HEK293 (cell line): ENCODE data around the gene KCNG3.

Source experiments
- CTCF ChIA-PET: fragments of 350-600 bp; formaldehyde crosslinking; extraction: SDS; loops from one replicate; lab custom pipeline; 2021; ENCODE audit warnings: antibody characterized with exemption; lab: Yijun Ruan, JAX
- POLR2A ChIA-PET: fragments of 300-600 bp; formaldehyde crosslinking; extraction: SDS; loops from one replicate; lab custom pipeline; 2020; ENCODE audit warnings: antibody characterized with exemption, inconsistent platforms; lab: Yijun Ruan, JAX
- H3K27ac ChIP-seq: fragments of 200-500 bp; sonication (Bioruptor generic); 2 replicates; pipeline ENCODE4 v1.5.1; 2014; ENCODE audit warnings: low read depth, low read length, control low read depth, inconsistent platforms; ENCODE audit errors: extremely low read depth
- H3K36me3 ChIP-seq, 2 experiments: fragments of 200-500 bp in 1 of 2; sonication (Bioruptor generic) in 1 of 2; 1 replicate in 1 of 2; 2 replicates in 1 of 2; pipeline ENCODE4 v1.5.1; 2014 to 2017; ENCODE audit warnings: inconsistent platforms in 2 of 2, low read length in 2 of 2; ENCODE audit not compliant: control insufficient read depth in 2 of 2, insufficient read depth in 1 of 2
- H3K4me1 ChIP-seq: fragments of 200-500 bp; sonication (Bioruptor generic); 2 replicates; pipeline ENCODE4 v1.5.1; 2014; ENCODE audit warnings: mild to moderate bottlenecking, low read length, inconsistent platforms; ENCODE audit not compliant: control insufficient read depth, insufficient read depth
- H3K4me3 ChIP-seq: 2 replicates; pipeline ENCODE4 v1.5.1; 2011; ENCODE audit warnings: low read depth, mild to moderate bottlenecking, control low read depth, low read length, moderate library complexity
- H3K9me3 ChIP-seq: fragments of 200-500 bp; sonication (Bioruptor generic); 2 replicates; pipeline ENCODE4 v1.5.1; 2014; ENCODE audit warnings: low read depth, low read length, inconsistent platforms; ENCODE audit not compliant: control insufficient read depth, insufficient read depth
- PATZ1 ChIP-seq: fragments of 450-650 bp; formaldehyde crosslinking; IDR thresholded peaks from 2 replicates; pipeline ENCODE4 v1.5.1; 2016; ENCODE audit warnings: missing biosample characterization, missing genetic modification characterization
- PRDM1 ChIP-seq: fragments of 450-650 bp; formaldehyde crosslinking; IDR thresholded peaks from 2 replicates; pipeline ENCODE4; 2016; ENCODE audit warnings: missing biosample characterization, missing genetic modification characterization
- SCRT2 ChIP-seq: fragments of 450-650 bp; formaldehyde crosslinking; IDR thresholded peaks from 2 replicates; pipeline ENCODE4 v1.5.1; 2016; ENCODE audit warnings: missing biosample characterization, missing genetic modification characterization
- ZEB2 ChIP-seq: fragments of 450-650 bp; formaldehyde crosslinking; IDR thresholded peaks from 2 replicates; pipeline ENCODE4 v1.5.1; 2016; ENCODE audit warnings: missing biosample characterization, missing genetic modification characterization
- ZFHX2 ChIP-seq: fragments of 450-650 bp; formaldehyde crosslinking; conservative IDR thresholded peaks from 2 replicates; pipeline ENCODE4 v1.5.1; 2016; ENCODE audit warnings: missing biosample characterization, missing genetic modification characterization
- ZFP37 ChIP-seq: fragments of 450-650 bp; formaldehyde crosslinking; IDR thresholded peaks from 2 replicates; pipeline ENCODE4 v1.5.1; 2016; ENCODE audit warnings: missing biosample characterization, missing genetic modification characterization
- ZNF19 ChIP-seq: fragments of 450-650 bp; formaldehyde crosslinking; IDR thresholded peaks from 2 replicates; pipeline ENCODE4; 2016; ENCODE audit warnings: missing biosample characterization, missing genetic modification characterization, low read depth
- ZNF394 ChIP-seq: fragments of 450-650 bp; formaldehyde crosslinking; IDR thresholded peaks from 2 replicates; pipeline ENCODE4 v1.5.1; 2016; ENCODE audit warnings: missing biosample characterization, missing genetic modification characterization, mild to moderate bottlenecking, moderate library complexity, borderline replicate concordance
- ZNF426 ChIP-seq: fragments of 450-650 bp; formaldehyde crosslinking; IDR thresholded peaks from 2 replicates; pipeline ENCODE4 v1.5.1; 2017; ENCODE audit warnings: missing biosample characterization, missing genetic modification characterization, mild to moderate bottlenecking, inconsistent platforms, moderate library complexity
- ZNF555 ChIP-seq: fragments of 450-650 bp; formaldehyde crosslinking; conservative IDR thresholded peaks from 2 replicates; pipeline ENCODE4 v1.5.1; 2017; ENCODE audit warnings: missing biosample characterization, mild to moderate bottlenecking, missing genetic modification characterization, inconsistent platforms
- ZNF561 ChIP-seq: fragments of 450-650 bp; IDR thresholded peaks from 2 replicates; pipeline ENCODE4 v1.5.1; 2018; ENCODE audit warnings: missing biosample characterization, missing genetic modification characterization, borderline replicate concordance
- ZNF654 ChIP-seq: fragments of 450-650 bp; formaldehyde crosslinking; IDR thresholded peaks from 2 replicates; pipeline ENCODE4 v1.5.1; 2016; ENCODE audit warnings: low read depth, missing biosample characterization, missing genetic modification characterization
- ZNF785 ChIP-seq: fragments of 450-650 bp; formaldehyde crosslinking; IDR thresholded peaks from 2 replicates; pipeline ENCODE4 v1.5.1; 2016; ENCODE audit warnings: missing biosample characterization, missing genetic modification characterization
- TF ChIP-seq, protein P1 (sequence below): fragments of 450-650 bp; formaldehyde crosslinking; conservative IDR thresholded peaks from 2 replicates; pipeline ENCODE4 v1.5.1; 2016; ENCODE audit warnings: low read depth, missing biosample characterization, missing genetic modification characterization
- TF ChIP-seq, protein P2 (sequence below): fragments of 450-650 bp; formaldehyde crosslinking; conservative IDR thresholded peaks from 2 replicates; pipeline ENCODE4 v1.5.1; 2016; ENCODE audit warnings: low read depth, missing biosample characterization, missing genetic modification characterization
- TF ChIP-seq, protein P3 (sequence below): fragments of 450-650 bp; formaldehyde crosslinking; IDR thresholded peaks from 2 replicates; pipeline ENCODE4 v1.5.1; 2017; ENCODE audit warnings: missing biosample characterization, missing genetic modification characterization
- TF ChIP-seq, protein P4 (sequence below): fragments of 450-650 bp; formaldehyde crosslinking; IDR thresholded peaks from 2 replicates; pipeline ENCODE4 v1.5.1; 2017; ENCODE audit warnings: missing biosample characterization, missing genetic modification characterization

Gene KCNG3

GRCh38 chr2:42448163-42448562 lies 45.6 kb downstream of the KCNG3 start:
- ChIA-PET POLR2A (interaction anchor here (0.6 kb wide), 1 partner anchor 191 kb away, joined by 3 read pairs; no protein-coding TSS in a partner anchor), CTCF (no interaction called here)
- no peaks in the 10 kb centered on the region for H3K9me3 ChIP-seq
- TF ChIP-seq, protein P1, sequence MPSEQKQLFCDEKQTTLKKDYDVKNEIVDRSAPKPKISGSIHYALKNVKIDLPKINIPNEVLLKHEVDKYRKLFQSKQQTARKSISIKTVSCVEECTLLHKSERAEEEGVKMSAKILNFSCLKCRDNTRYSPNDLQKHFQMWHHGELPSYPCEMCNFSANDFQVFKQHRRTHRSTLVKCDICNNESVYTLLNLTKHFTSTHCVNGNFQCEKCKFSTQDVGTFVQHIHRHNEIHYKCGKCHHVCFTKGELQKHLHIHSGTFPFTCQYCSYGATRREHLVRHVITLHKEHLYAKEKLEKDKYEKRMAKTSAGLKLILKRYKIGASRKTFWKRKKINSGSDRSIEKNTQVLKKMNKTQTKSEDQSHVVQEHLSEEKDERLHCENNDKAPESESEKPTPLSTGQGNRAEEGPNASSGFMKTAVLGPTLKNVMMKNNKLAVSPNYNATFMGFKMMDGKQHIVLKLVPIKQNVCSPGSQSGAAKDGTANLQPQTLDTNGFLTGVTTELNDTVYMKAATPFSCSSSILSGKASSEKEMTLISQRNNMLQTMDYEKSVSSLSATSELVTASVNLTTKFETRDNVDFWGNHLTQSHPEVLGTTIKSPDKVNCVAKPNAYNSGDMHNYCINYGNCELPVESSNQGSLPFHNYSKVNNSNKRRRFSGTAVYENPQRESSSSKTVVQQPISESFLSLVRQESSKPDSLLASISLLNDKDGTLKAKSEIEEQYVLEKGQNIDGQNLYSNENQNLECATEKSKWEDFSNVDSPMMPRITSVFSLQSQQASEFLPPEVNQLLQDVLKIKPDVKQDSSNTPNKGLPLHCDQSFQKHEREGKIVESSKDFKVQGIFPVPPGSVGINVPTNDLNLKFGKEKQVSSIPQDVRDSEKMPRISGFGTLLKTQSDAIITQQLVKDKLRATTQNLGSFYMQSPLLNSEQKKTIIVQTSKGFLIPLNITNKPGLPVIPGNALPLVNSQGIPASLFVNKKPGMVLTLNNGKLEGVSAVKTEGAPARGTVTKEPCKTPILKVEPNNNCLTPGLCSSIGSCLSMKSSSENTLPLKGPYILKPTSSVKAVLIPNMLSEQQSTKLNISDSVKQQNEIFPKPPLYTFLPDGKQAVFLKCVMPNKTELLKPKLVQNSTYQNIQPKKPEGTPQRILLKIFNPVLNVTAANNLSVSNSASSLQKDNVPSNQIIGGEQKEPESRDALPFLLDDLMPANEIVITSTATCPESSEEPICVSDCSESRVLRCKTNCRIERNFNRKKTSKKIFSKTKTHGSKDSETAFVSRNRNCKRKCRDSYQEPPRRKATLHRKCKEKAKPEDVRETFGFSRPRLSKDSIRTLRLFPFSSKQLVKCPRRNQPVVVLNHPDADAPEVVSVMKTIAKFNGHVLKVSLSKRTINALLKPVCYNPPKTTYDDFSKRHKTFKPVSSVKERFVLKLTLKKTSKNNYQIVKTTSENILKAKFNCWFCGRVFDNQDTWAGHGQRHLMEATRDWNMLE (tag by site-specific recombination): peak; percentile 60
- TF ChIP-seq ZNF785 (tag by site-specific recombination) (no peak), ZNF555 (tag by site-specific recombination) (peak; percentile 25), ZNF394 (tag by site-specific recombination) (peak; percentile 56; the same call in 1 of the 2 replicates), ZNF19 (tag by site-specific recombination) (no peak), ZNF426 (tag by site-specific recombination) (peak; percentile 39)
- TF ChIP-seq, protein P2, sequence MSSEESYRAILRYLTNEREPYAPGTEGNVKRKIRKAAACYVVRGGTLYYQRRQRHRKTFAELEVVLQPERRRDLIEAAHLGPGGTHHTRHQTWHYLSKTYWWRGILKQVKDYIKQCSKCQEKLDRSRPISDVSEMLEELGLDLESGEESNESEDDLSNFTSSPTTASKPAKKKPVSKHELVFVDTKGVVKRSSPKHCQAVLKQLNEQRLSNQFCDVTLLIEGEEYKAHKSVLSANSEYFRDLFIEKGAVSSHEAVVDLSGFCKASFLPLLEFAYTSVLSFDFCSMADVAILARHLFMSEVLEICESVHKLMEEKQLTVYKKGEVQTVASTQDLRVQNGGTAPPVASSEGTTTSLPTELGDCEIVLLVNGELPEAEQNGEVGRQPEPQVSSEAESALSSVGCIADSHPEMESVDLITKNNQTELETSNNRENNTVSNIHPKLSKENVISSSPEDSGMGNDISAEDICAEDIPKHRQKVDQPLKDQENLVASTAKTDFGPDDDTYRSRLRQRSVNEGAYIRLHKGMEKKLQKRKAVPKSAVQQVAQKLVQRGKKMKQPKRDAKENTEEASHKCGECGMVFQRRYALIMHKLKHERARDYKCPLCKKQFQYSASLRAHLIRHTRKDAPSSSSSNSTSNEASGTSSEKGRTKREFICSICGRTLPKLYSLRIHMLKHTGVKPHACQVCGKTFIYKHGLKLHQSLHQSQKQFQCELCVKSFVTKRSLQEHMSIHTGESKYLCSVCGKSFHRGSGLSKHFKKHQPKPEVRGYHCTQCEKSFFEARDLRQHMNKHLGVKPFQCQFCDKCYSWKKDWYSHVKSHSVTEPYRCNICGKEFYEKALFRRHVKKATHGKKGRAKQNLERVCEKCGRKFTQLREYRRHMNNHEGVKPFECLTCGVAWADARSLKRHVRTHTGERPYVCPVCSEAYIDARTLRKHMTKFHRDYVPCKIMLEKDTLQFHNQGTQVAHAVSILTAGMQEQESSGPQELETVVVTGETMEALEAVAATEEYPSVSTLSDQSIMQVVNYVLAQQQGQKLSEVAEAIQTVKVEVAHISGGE (tag by site-specific recombination): peak; percentile 31; the same call in 1 of the 2 replicates
- no peak overlapping the region for H3K27ac ChIP-seq
- H3K36me3 ChIP-seq: no peaks in the 10 kb centered on the region
- H3K4me1 ChIP-seq: peaks cover 2% of the 10 kb centered on the region; the same call in 1 of the 2 replicates
- no peak overlapping the region for H3K4me3 ChIP-seq

DNA sequence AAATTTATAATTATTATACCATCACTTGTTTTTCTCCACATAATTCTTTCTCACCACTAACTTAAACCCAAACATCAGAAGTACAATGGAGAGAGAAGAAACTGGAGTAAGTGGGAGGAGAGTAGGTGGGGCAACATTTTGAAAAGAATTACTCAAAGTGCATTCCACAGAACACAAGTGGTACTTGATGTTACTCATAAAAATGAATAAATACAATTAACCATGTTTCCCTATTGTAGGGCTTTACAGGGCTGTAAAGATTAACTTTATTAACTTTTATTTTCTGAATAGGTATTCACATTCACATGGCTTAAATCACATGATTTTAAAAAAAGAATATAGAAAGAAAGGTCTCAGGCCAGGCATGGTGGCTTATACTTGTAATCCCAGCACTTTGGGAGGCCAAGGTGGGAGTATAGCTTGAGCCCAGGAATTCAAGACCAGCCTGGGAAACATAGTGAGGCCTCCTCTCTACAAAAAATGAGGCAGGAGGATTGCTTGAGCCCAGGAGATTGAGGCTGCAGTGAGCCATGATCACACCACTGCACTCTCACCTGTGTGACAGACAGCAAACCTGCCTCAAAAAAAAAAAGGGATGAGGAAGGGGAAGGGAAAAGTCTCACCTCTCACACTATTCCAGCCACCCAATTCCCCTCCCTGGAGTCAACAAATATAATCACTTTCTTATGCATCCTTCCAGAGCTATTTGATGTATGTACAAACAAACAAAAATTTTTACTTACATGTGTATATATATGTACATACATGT lies 47.1 kb downstream of the KCNG3 start:
- ChIA-PET CTCF (interaction anchor here (1.1 kb wide), 1 partner anchor 353 kb away, joined by 3 read pairs; no protein-coding TSS in a partner anchor), POLR2A (interaction anchor here (0.5 kb wide), 1 partner anchor 213 kb away, joined by 3 read pairs; no protein-coding TSS in a partner anchor)
- TF ChIP-seq ZNF561 (tag by site-specific recombination) (no peak), ZFP37 (tag by site-specific recombination) (no peak), SCRT2 (tag by site-specific recombination) (no peak), ZNF654 (tag by site-specific recombination) (no peak), PRDM1 (tag by site-specific recombination) (no peak), ZFHX2 (tag by site-specific recombination) (peak; percentile 73), PATZ1 (tag by site-specific recombination) (no peak), ZEB2 (tag by site-specific recombination) (no peak)
- TF ChIP-seq, protein P3, sequence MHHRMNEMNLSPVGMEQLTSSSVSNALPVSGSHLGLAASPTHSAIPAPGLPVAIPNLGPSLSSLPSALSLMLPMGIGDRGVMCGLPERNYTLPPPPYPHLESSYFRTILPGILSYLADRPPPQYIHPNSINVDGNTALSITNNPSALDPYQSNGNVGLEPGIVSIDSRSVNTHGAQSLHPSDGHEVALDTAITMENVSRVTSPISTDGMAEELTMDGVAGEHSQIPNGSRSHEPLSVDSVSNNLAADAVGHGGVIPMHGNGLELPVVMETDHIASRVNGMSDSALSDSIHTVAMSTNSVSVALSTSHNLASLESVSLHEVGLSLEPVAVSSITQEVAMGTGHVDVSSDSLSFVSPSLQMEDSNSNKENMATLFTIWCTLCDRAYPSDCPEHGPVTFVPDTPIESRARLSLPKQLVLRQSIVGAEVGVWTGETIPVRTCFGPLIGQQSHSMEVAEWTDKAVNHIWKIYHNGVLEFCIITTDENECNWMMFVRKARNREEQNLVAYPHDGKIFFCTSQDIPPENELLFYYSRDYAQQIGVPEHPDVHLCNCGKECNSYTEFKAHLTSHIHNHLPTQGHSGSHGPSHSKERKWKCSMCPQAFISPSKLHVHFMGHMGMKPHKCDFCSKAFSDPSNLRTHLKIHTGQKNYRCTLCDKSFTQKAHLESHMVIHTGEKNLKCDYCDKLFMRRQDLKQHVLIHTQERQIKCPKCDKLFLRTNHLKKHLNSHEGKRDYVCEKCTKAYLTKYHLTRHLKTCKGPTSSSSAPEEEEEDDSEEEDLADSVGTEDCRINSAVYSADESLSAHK: no peak
- TF ChIP-seq, protein P4, sequence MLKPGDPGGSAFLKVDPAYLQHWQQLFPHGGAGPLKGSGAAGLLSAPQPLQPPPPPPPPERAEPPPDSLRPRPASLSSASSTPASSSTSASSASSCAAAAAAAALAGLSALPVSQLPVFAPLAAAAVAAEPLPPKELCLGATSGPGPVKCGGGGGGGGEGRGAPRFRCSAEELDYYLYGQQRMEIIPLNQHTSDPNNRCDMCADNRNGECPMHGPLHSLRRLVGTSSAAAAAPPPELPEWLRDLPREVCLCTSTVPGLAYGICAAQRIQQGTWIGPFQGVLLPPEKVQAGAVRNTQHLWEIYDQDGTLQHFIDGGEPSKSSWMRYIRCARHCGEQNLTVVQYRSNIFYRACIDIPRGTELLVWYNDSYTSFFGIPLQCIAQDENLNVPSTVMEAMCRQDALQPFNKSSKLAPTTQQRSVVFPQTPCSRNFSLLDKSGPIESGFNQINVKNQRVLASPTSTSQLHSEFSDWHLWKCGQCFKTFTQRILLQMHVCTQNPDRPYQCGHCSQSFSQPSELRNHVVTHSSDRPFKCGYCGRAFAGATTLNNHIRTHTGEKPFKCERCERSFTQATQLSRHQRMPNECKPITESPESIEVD: peak; percentile 87

More for the DNA sequence above, 47.1 kb downstream of the KCNG3 start:
- Histone ChIP-seq H3K27ac (no peak overlapping the region), H3K4me1 (peaks cover 2% of the 10 kb centered on the region; the same call in 1 of the 2 replicates), H3K4me3 (no peak overlapping the region), H3K36me3 (no peaks in the 10 kb centered on the region), H3K9me3 (no peaks in the 10 kb centered on the region)
